Measurements from ENCODE around the gene MACROD2.

The MACROD2 gene

GRCh38 chr20:15789079-15789478 is 1793.8 kb downstream of the MACROD2 start:
- TF ChIP-seq, protein P1, sequence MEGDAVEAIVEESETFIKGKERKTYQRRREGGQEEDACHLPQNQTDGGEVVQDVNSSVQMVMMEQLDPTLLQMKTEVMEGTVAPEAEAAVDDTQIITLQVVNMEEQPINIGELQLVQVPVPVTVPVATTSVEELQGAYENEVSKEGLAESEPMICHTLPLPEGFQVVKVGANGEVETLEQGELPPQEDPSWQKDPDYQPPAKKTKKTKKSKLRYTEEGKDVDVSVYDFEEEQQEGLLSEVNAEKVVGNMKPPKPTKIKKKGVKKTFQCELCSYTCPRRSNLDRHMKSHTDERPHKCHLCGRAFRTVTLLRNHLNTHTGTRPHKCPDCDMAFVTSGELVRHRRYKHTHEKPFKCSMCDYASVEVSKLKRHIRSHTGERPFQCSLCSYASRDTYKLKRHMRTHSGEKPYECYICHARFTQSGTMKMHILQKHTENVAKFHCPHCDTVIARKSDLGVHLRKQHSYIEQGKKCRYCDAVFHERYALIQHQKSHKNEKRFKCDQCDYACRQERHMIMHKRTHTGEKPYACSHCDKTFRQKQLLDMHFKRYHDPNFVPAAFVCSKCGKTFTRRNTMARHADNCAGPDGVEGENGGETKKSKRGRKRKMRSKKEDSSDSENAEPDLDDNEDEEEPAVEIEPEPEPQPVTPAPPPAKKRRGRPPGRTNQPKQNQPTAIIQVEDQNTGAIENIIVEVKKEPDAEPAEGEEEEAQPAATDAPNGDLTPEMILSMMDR (IDR thresholded peaks at IDR 0.05; ENCODE audit: borderline replicate concordance, control extremely low read depth, extremely low read depth, insufficient read depth, missing control alignments), result no peak
- in situ Hi-C loops (cut with MboI; ENCODE audit: low sequenced_read_pairs, unreplicated experiment), result no loop called here
- DNase-seq (ENCODE audit: low spot score), result no peak

DNA sequence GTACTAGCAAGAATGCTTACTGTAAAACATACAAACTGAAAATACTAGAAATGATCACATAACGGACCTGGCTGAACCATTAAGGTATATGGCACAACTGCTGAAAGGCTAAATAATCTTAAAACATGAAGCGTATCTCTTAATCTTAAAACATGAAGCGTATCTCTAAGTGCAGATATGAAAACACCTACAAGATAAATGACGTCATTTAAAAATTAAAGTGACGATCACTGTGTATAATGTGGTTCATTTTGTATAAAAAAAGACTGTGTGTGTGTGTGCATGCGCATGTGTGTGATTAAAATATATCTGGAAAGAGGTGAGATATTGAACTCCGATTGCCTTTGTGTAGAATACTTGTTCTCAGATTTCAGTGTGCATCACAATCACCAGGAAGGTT is 1797.5 kb downstream of the MACROD2 start:
- DNase-seq (ENCODE audit: low spot score), result no peak
- in situ Hi-C loops (cut with MboI; ENCODE audit: low sequenced_read_pairs, unreplicated experiment), result no loop called here
- TF ChIP-seq, protein P1 (IDR thresholded peaks at IDR 0.05; ENCODE audit: borderline replicate concordance, control extremely low read depth, extremely low read depth, insufficient read depth, missing control alignments), result no peak

- in situ Hi-C loops (cut with MboI; ENCODE audit: low sequenced_read_pairs, unreplicated experiment), result no loop called here
- TF ChIP-seq, protein P1 (IDR thresholded peaks at IDR 0.05; ENCODE audit: borderline replicate concordance, control extremely low read depth, extremely low read depth, insufficient read depth, missing control alignments), result no peak
- no peak for DNase-seq (ENCODE audit: low spot score)
These were observed 1799.1 kb downstream of the MACROD2 start for GRCh38 chr20:15794409-15794808.

GRCh38 chr20:15795305-15796019 is 1800.1 kb downstream of the MACROD2 start:
- DNase-seq (ENCODE audit: low spot score), result no peak
- in situ Hi-C loops (cut with MboI; ENCODE audit: low sequenced_read_pairs, unreplicated experiment), result no loop called here
- TF ChIP-seq, protein P1 (IDR thresholded peaks at IDR 0.05; ENCODE audit: borderline replicate concordance, control extremely low read depth, extremely low read depth, insufficient read depth, missing control alignments), result no peak

GRCh38 chr20:15799871-15800270 is 1804.6 kb downstream of the MACROD2 start:
- TF ChIP-seq, protein P1 (IDR thresholded peaks at IDR 0.05; ENCODE audit: borderline replicate concordance, control extremely low read depth, extremely low read depth, insufficient read depth, missing control alignments), result no peak
- DNase-seq (ENCODE audit: low spot score), result no peak

GRCh38 chr20:15802020-15802419 is 1806.7 kb downstream of the MACROD2 start:
- no peak for DNase-seq (ENCODE audit: low spot score)
- in situ Hi-C loops (cut with MboI; ENCODE audit: low sequenced_read_pairs, unreplicated experiment), result no loop called here
- TF ChIP-seq, protein P1 (IDR thresholded peaks at IDR 0.05; ENCODE audit: borderline replicate concordance, control extremely low read depth, extremely low read depth, insufficient read depth, missing control alignments), result no peak

More at GRCh38 chr20:15799871-15800270, 1804.6 kb downstream of the MACROD2 start:
- in situ Hi-C loops (cut with MboI; ENCODE audit: low sequenced_read_pairs, unreplicated experiment), result no loop called here

Measured in GM13976 (cell line).